Measurements from ENCODE around the gene SYMPK.
"Not testable (repeated sequence)": the region's sequence is repeated elsewhere in the genome, so short reads cannot be mapped to it uniquely, and the experiment has no call there.

The SYMPK gene

GRCh38 chr19:45862564-45863334 lies at the start of gene SYMPK:
TSS of gene SYMPK (minus strand) at chr19:45863147. CDS start at chr19:45854495, 8,652 bp downstream.
- peak; percentile 96 for DNase-seq (ENCODE audit: low read depth)

DNA sequence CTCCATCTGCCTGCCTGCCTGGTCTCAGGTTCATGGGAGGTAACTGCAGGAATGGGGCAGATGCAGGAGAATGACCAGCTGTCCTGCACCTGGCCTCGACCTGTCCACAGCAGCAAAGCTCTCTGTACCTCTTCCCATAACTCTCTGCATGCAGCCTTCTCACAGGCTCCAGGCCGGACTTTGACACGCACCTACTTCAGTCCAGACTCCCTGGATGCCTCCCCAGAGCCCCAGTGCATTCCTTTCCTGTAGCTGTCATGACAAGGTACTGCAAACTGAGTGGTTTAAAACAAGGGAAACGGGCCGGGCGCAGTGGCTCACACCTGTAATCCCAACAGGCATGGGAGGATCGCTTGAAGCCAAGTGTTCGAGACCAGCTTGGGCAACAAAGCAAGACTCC lies 48.3 kb upstream of the SYMPK start:
- DNase-seq (ENCODE audit: low read depth): no peak

DNA sequence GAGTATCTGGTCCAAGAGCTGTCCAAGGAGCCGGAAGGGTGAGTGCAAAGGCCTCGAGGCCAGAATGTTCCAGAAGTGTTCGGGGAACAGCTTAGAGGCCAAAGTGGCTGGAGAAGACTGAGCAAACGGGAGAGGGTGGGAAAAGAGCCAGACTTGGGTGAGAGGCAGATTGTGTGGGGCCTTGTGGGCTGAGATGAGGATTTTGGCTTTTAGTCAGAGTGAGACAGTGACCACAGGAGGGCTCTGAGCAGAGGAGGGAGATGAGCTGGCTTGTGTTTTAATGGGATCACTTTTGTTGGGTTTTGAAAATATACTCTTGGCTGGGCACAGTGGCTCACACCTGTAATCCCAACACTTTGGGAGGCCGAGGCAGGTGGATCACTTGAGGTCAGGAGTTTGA lies 46.0 kb upstream of the SYMPK start:
- DNase-seq (ENCODE audit: low read depth): no peak

GRCh38 chr19:45906221-45906620 lies 43.3 kb upstream of the SYMPK start:
- DNase-seq (ENCODE audit: low read depth): no peak

GRCh38 chr19:45905011-45905410 lies 42.1 kb upstream of the SYMPK start:
- DNase-seq (ENCODE audit: low read depth): no peak

- DNase-seq (ENCODE audit: low read depth): peak; percentile 99
These were observed 40.0 kb upstream of the SYMPK start for GRCh38 chr19:45902651-45903625.

DNA sequence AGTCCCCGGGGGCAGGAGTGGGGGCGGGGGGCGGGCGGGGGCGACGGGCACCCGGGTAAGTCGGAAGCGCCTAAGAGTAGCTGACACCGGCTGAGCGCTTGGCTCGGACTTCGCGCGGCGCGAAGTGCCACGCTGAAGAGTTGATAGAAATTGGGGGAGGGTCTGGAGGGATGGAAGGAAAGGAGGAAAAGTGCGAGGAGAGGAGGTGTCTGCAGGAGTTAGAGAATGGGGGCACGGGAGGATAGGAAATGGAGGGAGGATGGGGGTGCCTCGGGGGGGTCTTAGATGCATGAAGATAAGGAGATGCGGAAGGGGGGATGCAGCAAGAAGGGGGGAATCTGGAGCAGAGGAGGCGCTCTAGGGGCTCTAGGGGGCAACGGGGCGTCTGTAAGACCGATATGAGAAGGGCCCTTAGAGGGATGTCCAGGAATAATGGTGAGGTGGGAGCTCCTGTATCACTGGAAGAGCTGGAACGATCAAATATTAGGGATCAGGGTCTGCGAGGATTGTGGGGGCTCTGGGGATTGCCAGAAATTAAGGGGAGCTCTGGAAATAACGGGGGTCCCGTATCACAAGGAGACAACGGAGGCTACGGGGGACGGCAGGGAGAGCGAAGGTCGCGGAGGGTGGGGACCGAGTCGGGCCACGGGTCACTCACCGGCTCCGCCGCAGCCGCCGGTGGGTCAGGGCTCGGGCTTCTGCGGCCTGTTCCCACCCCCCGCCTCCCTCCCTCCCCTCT lies 39.1 kb upstream of the SYMPK start, which contains the start of gene MYPOP:
Gene MYPOP (minus strand): TSS at position 702 of the 739 bp plus-strand sequence. CDS start 840 bp downstream, outside the sequence.
- no peak for DNase-seq (ENCODE audit: low read depth)

DNA sequence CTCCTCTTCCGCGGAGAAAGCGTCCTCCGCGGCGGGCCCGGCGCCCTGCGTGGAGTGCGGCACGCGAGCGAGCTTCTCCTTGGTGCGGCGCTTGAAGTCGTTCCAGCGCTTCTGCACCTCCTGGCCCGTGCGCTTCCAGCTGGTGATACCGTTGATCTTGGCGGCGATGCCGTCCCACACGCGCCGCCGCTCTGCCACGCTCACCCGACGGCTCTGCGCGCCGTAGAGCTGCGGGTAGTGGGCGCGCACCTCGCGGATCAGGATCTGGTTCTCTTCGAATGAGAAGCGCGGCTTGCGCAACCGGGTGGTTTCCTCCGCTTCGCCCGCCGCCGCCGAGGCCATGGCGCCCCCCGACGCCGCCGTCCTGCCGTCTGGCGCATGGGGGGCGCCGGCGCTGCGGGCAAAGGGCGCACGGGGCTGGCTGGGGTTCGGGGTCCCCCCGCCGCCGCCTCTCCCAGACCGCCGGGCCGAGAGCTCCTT lies 38.5 kb upstream of the SYMPK start:
- DNase-seq (ENCODE audit: low read depth): no peak

GRCh38 chr19:45900738-45901431 lies 37.9 kb upstream of the SYMPK start:
- DNase-seq (ENCODE audit: low read depth): no peak

GRCh38 chr19:45899919-45900589 lies 37.1 kb upstream of the SYMPK start:
- DNase-seq (ENCODE audit: low read depth): no peak

DNA sequence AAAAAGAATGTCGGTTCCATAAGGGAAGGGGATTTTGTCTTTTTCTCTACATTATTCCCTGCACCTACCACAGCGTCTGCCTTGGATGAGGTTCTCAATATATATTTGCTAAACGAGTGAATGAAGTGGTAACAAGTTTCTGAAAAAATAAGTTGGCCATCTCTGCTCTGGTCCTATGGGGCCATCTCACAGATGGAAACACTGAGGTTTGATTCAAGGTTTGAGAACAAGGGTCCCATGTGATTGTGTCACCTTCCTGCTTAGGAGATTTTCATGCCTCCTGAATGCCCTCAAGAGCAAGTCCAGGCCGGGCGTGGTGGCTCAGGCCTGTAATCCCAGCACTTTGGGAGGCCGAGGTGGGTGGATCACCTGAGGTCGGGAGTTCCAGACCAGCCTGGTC lies 36.3 kb upstream of the SYMPK start:
- DNase-seq (ENCODE audit: low read depth): no peak

GRCh38 chr19:45897261-45897812 lies 34.4 kb upstream of the SYMPK start:
- DNase-seq (ENCODE audit: low read depth): no peak

- not testable (repeated sequence) for DNase-seq (ENCODE audit: low read depth)
These were observed 33.1 kb upstream of the SYMPK start for GRCh38 chr19:45895983-45896599.

DNA sequence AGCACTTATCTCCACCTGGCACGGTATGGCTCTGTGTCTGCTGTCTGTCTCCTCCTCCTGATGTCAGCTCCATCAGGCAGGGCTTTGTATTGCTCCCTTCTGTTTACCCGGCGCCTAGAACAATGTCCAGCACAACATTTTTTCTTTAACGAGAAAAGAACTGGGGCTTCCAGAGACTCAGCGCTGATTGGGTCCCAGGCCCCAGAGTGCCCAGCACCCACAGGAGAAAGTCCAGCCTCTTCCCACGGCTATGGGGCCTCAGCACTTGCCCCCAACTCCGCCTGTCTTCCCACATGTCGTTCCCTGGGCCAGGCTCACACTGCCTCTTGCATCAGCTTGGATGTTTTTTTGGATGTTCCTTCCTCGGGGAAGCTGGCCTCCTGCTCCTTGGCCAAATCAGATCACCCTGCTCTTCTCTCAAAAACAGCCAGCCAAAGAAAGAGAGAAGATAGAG lies 32.6 kb upstream of the SYMPK start:
- DNase-seq (ENCODE audit: low read depth): no peak

DNA sequence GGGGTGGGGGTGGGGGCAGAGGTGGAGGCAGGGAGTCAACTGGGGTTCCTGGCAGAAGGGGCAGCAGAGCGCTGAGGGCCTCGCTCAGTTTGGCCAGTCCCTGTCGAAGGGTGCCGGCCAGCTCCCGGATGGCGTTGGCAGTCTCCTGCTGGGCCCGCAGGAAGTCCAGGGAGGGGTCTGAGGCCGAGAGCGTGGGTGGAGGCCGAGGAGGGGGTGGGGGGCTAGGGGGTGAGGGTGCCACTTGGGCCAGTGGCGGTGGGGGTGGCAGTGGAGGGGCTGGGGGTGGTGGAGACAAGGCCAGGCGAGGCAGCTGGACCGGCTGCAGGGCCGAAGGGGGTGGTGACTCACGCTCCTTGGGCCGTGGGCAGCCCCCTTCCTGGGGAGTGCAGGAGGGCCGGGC lies 27.9 kb upstream of the SYMPK start:
- no peak for DNase-seq (ENCODE audit: low read depth)

- DNase-seq (ENCODE audit: low read depth): no peak
These were observed 26.4 kb upstream of the SYMPK start for GRCh38 chr19:45889210-45889885.

GRCh38 chr19:45887200-45887710 lies 24.3 kb upstream of the SYMPK start:
- no peak for DNase-seq (ENCODE audit: low read depth)

DNA sequence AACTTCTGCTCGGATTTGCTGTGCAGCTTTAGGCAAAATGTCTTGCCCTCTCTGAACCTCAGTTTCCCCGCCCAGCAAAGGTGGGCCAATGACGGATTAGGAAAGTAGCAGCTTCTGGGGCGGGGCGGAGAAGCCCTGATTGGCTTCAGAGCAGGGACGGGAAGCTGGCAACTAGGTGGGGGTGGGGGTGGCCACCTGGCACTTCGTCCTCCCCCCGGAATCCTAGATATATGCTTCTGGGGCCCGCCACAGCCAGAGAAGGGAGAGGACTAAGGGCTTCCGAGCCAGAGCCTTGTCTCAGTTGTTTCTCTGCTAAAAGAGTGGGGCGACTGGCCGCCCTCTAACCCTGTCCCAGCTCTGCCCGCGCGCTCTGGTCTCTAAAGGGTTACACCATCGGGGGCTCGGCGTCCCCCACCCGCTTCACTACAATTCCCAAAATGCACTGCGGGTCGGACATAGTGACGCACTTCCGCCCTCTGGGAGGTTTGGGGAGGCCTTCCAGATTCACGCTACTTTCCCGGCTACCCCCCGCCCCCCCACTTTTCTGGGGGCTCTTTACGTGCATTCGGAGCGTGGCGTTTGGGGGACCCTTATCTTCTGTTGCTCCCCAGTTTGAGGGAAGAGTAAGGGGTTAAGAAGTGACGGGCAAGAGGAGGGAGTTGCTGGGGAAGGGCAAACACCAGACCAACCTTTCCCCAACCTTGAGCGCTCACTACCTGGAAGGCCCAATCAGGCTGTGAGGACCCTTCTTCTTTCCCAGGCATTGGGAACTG lies 23.7 kb upstream of the SYMPK start:
- DNase-seq (ENCODE audit: low read depth): peak; percentile 73

All from stimulated activated CD8-positive, alpha-beta memory T cell treated with anti-CD3 and anti-CD28 coated beads, Interleukin-7, amount 100 ng/mL, for 24 hours (primary cell).